Measurements from ENCODE around the gene NTPCR. TPM values are rescaled to one million over a fixed set of nuclear protein-coding genes. Genes with fewer than 3 reads are reported as not detected.

NTPCR gene
- total RNA-seq, 1 donor from 2014 or later, result 15.2 TPM

- DNase-seq (ENCODE audit: extremely low read depth, low read depth, low spot score), result no peak
Observed at GRCh38 chr1:233005156-233005555, 54.7 kb downstream of the NTPCR start.

GRCh38 chr1:233005703-233006102 lies 55.3 kb downstream of the NTPCR start:
- no peak for DNase-seq (ENCODE audit: extremely low read depth, low read depth, low spot score)

- no peak for DNase-seq (ENCODE audit: extremely low read depth, low read depth, low spot score)
Observed at GRCh38 chr1:233006108-233006507, 55.7 kb downstream of the NTPCR start.

GRCh38 chr1:233006541-233006973 lies 56.1 kb downstream of the NTPCR start:
- DNase-seq (ENCODE audit: extremely low read depth, low read depth, low spot score), result no peak

- DNase-seq (ENCODE audit: extremely low read depth, low read depth, low spot score), result no peak
Observed at GRCh38 chr1:233010146-233010545, 59.7 kb downstream of the NTPCR start.

GRCh38 chr1:233012021-233012420 lies 61.6 kb downstream of the NTPCR start:
- DNase-seq (ENCODE audit: extremely low read depth, low read depth, low spot score), result no peak

- no peak for DNase-seq (ENCODE audit: extremely low read depth, low read depth, low spot score)
Observed at GRCh38 chr1:233015965-233016364, 65.6 kb downstream of the NTPCR start.

GRCh38 chr1:233016798-233017197 lies 66.4 kb downstream of the NTPCR start:
- DNase-seq (ENCODE audit: extremely low read depth, low read depth, low spot score), result no peak

- DNase-seq (ENCODE audit: extremely low read depth, low read depth, low spot score), result no peak
Observed at GRCh38 chr1:233019083-233019482, 68.7 kb downstream of the NTPCR start.

- no peak for DNase-seq (ENCODE audit: extremely low read depth, low read depth, low spot score)
Observed at GRCh38 chr1:233019778-233020325, 69.4 kb downstream of the NTPCR start.

GRCh38 chr1:233020426-233020825 lies 70.0 kb downstream of the NTPCR start:
- no peak for DNase-seq (ENCODE audit: extremely low read depth, low read depth, low spot score)

- DNase-seq (ENCODE audit: extremely low read depth, low read depth, low spot score), result no peak
Observed at GRCh38 chr1:233022246-233022645, 71.8 kb downstream of the NTPCR start.

- DNase-seq (ENCODE audit: extremely low read depth, low read depth, low spot score), result no peak
Observed at GRCh38 chr1:233024199-233024598, 73.8 kb downstream of the NTPCR start.

GRCh38 chr1:233025157-233025556 lies 74.7 kb downstream of the NTPCR start:
- no peak for DNase-seq (ENCODE audit: extremely low read depth, low read depth, low spot score)

GRCh38 chr1:233025567-233025966 lies 75.2 kb downstream of the NTPCR start:
- DNase-seq (ENCODE audit: extremely low read depth, low read depth, low spot score), result no peak

- DNase-seq (ENCODE audit: extremely low read depth, low read depth, low spot score), result no peak
Observed at GRCh38 chr1:233027046-233027445, 76.6 kb downstream of the NTPCR start.

GRCh38 chr1:233031521-233031920 lies 81.1 kb downstream of the NTPCR start:
- no peak for DNase-seq (ENCODE audit: extremely low read depth, low read depth, low spot score)

GRCh38 chr1:233032916-233033315 lies 82.5 kb downstream of the NTPCR start:
- DNase-seq (ENCODE audit: extremely low read depth, low read depth, low spot score), result no peak

GRCh38 chr1:233033361-233033760 lies 83.0 kb downstream of the NTPCR start:
- no peak for DNase-seq (ENCODE audit: extremely low read depth, low read depth, low spot score)

All from glomerular endothelial cell (primary cell).